ENCODE data around the gene ALDH1L1.

The ALDH1L1 gene

GRCh38 chr3:126126286-126126685 lies 54.1 kb downstream of the ALDH1L1 start:
- DNase-seq (ENCODE audit: low read depth): no peak
- H3K4me3 ChIP-seq (ENCODE audit: low read depth, low read length): no peak overlapping the region

GRCh38 chr3:126125781-126126251 lies 54.6 kb downstream of the ALDH1L1 start:
- no peak for DNase-seq (ENCODE audit: low read depth)
- no peak overlapping the region for H3K4me3 ChIP-seq (ENCODE audit: low read depth, low read length)

GRCh38 chr3:126125341-126125740 lies 55.0 kb downstream of the ALDH1L1 start:
- H3K4me3 ChIP-seq (ENCODE audit: low read depth, low read length): no peak overlapping the region
- no peak for DNase-seq (ENCODE audit: low read depth)

- DNase-seq (ENCODE audit: low read depth): no peak
These were observed 55.5 kb downstream of the ALDH1L1 start for GRCh38 chr3:126124896-126125295.

GRCh38 chr3:126124148-126124868 lies 56.1 kb downstream of the ALDH1L1 start:
- no peak overlapping the region for H3K4me3 ChIP-seq (ENCODE audit: low read depth, low read length)
- no peak for DNase-seq (ENCODE audit: low read depth)

More at GRCh38 chr3:126124896-126125295, 55.5 kb downstream of the ALDH1L1 start:
- H3K4me3 ChIP-seq (ENCODE audit: low read depth, low read length): no peak overlapping the region

GRCh38 chr3:126121632-126122031 lies 58.8 kb downstream of the ALDH1L1 start:
- H3K4me3 ChIP-seq (ENCODE audit: low read depth, low read length): no peak overlapping the region
- DNase-seq (ENCODE audit: low read depth): no peak

- DNase-seq (ENCODE audit: low read depth): no peak
- no peak overlapping the region for H3K4me3 ChIP-seq (ENCODE audit: low read depth, low read length)
These were observed 59.3 kb downstream of the ALDH1L1 start for GRCh38 chr3:126121074-126121473.

- no peak for DNase-seq (ENCODE audit: low read depth)
- H3K4me3 ChIP-seq (ENCODE audit: low read depth, low read length): no peak overlapping the region
These were observed 60.4 kb downstream of the ALDH1L1 start for GRCh38 chr3:126119976-126120375.

GRCh38 chr3:126119008-126119675 lies 61.2 kb downstream of the ALDH1L1 start:
- no peak for DNase-seq (ENCODE audit: low read depth)
- no peak overlapping the region for H3K4me3 ChIP-seq (ENCODE audit: low read depth, low read length)

- no peak for DNase-seq (ENCODE audit: low read depth)
- H3K4me3 ChIP-seq (ENCODE audit: low read depth, low read length): no peak overlapping the region
These were observed 61.8 kb downstream of the ALDH1L1 start for GRCh38 chr3:126118591-126118990.

GRCh38 chr3:126117786-126118185 lies 62.6 kb downstream of the ALDH1L1 start:
- H3K4me3 ChIP-seq (ENCODE audit: low read depth, low read length): no peak overlapping the region
- no peak for DNase-seq (ENCODE audit: low read depth)

- H3K4me3 ChIP-seq (ENCODE audit: low read depth, low read length): no peak overlapping the region
- DNase-seq (ENCODE audit: low read depth): no peak
These were observed 63.2 kb downstream of the ALDH1L1 start for GRCh38 chr3:126117212-126117611.

- no peak for DNase-seq (ENCODE audit: low read depth)
- H3K4me3 ChIP-seq (ENCODE audit: low read depth, low read length): no peak overlapping the region
These were observed 63.9 kb downstream of the ALDH1L1 start for GRCh38 chr3:126116526-126116925.

- no peak for DNase-seq (ENCODE audit: low read depth)
- no peak overlapping the region for H3K4me3 ChIP-seq (ENCODE audit: low read depth, low read length)
These were observed 65.7 kb downstream of the ALDH1L1 start for GRCh38 chr3:126114443-126115386.

GRCh38 chr3:126113733-126114442 lies 66.5 kb downstream of the ALDH1L1 start:
- DNase-seq (ENCODE audit: low read depth): no peak
- H3K4me3 ChIP-seq (ENCODE audit: low read depth, low read length): no peak overlapping the region

- no peak for DNase-seq (ENCODE audit: low read depth)
- no peak overlapping the region for H3K4me3 ChIP-seq (ENCODE audit: low read depth, low read length)
These were observed 67.2 kb downstream of the ALDH1L1 start for GRCh38 chr3:126113238-126113555.

- no peak for DNase-seq (ENCODE audit: low read depth)
- H3K4me3 ChIP-seq (ENCODE audit: low read depth, low read length): no peak overlapping the region
These were observed 67.7 kb downstream of the ALDH1L1 start for GRCh38 chr3:126112531-126113237.

GRCh38 chr3:126111566-126112475 lies 68.6 kb downstream of the ALDH1L1 start:
- no peak for DNase-seq (ENCODE audit: low read depth)

More at GRCh38 chr3:126111566-126112475, 68.6 kb downstream of the ALDH1L1 start:
- no peak overlapping the region for H3K4me3 ChIP-seq (ENCODE audit: low read depth, low read length)
